Measurements from ENCODE around the gene RALGPS1. TPM values are rescaled to one million over a fixed set of nuclear protein-coding genes. Genes with fewer than 3 reads are reported as not detected.

The RALGPS1 gene
- total and polyA plus RNA-seq, 2 of the 8 experiments (the other 6 are each of a cell fraction or from before 2014, with no cell fraction given): 20.0 to 23.5 TPM

- TF ChIP-seq CHD7 (IDR thresholded peaks at IDR 0.05; ENCODE audit: insufficient replicate concordance, low read length): no peak
- no peak for TF ChIP-seq USF2 (IDR thresholded peaks at IDR 0.05; ENCODE audit: low read length)
- no peak for TF ChIP-seq JUN (IDR thresholded peaks at IDR 0.05; ENCODE audit: low read depth, low read length)
- TF ChIP-seq SP4 (IDR thresholded peaks at IDR 0.05; ENCODE audit: low read length): no peak
- no peak for TF ChIP-seq JUND (IDR thresholded peaks at IDR 0.05; ENCODE audit: low read length)
- no peak for TF ChIP-seq CHD2 (IDR thresholded peaks at IDR 0.05; ENCODE audit: low read length)
- no peak for TF ChIP-seq EP300 (IDR thresholded peaks at IDR 0.05; ENCODE audit: borderline replicate concordance in 1 of 2, low read depth in 2 of 2, low read length in 2 of 2)
- TF ChIP-seq ATF3 (IDR thresholded peaks at IDR 0.05; ENCODE audit: insufficient read depth, low read depth, low read length): no peak
- no peak for TF ChIP-seq RAD21 (IDR thresholded peaks at IDR 0.05 in 1 of 2, conservative IDR thresholded peaks at IDR 0.05 in 1 of 2; ENCODE audit: low read depth in 2 of 2, low read length in 2 of 2)
- TF ChIP-seq TEAD4 (IDR thresholded peaks at IDR 0.05; ENCODE audit: low read depth, low read length): no peak
Observed at GRCh38 chr9:127208416-127208815, 293.8 kb downstream of the RALGPS1 start (continued).

Measured in H1 (cell line).